K562 (cell line): ENCODE results near the gene METTL24. TPM values are rescaled to one million over a fixed set of nuclear protein-coding genes. Genes with fewer than 3 reads are reported as not detected.

Experiments
- ATAC-seq: fragments of 200-7000 bp; cut with Tn5 transposase; 3 replicates; pipeline ENCODE4 v1.9.1; 2020; ENCODE audit warnings: moderate library complexity
- BruUV-seq: library from RNA; stranded (reverse); fragments of 400-500 nt; replicated peaks from 2 replicates; lab custom pipeline; 2021; lab: Mats Ljungman, UMichigan
- CTCF ChIA-PET: fragments of 300-600 bp; formaldehyde crosslinking; extraction: SDS; loops from one replicate; lab custom pipeline; 2021; ENCODE audit warnings: low intra/inter-chr PET ratio; lab: Yijun Ruan, JAX
- POLR2A ChIA-PET: fragments of 300-600, 350-650 bp; sonication (Branson Sonifier 250); formaldehyde crosslinking; extraction: SDS; loops from one replicate; lab custom pipeline; 2021; ENCODE audit warnings: antibody characterized with exemption, inconsistent platforms; lab: Yijun Ruan, JAX
- DNase-seq, 4 experiments: peaks; one replicate each; pipeline versions ENCODE4 v3.0.0 to v3.0.0-alpha.2; 2011 to 2018; ENCODE audit warnings: low spot score in 3 of 4, mixed read lengths in 3 of 4; ENCODE audit errors: extremely low read depth in 1 of 4
- FAIRE-seq: peaks from 2 replicates; lab custom pipeline; 2011; peaks lifted over from hg19 to GRCh38; lab: Jason Lieb, UNC
- H2AFZ ChIP-seq: 2 replicates; pipeline ENCODE4 v1.6.0; 2011; ENCODE audit warnings: low read depth, low read length, control low read depth, inconsistent platforms
- H3K27ac ChIP-seq: fragments of 200-600 bp; 3 replicates; pipeline ENCODE4 v1.8.0; 2011; ENCODE audit warnings: low read depth, mild to moderate bottlenecking, control low read depth, inconsistent platforms, low read length, moderate library complexity, mixed read lengths; ENCODE audit errors: extremely low read depth
- H3K27me3 ChIP-seq, 2 experiments: fragments of 300-600 bp in 1 of 2; 2 replicates in 1 of 2; 3 replicates in 1 of 2; pipeline versions ENCODE4 v1.6.0 to v1.8.0; 2011; ENCODE audit warnings: inconsistent platforms in 2 of 2, low read length in 2 of 2, mild to moderate bottlenecking in 1 of 2, mixed read lengths in 1 of 2, moderate library complexity in 1 of 2; ENCODE audit not compliant: control insufficient read depth in 2 of 2, insufficient read depth in 2 of 2
- H3K36me3 ChIP-seq: fragments of 300-600 bp; 3 replicates; pipeline ENCODE4 v1.8.0; 2011; ENCODE audit warnings: mild to moderate bottlenecking, low read length, inconsistent platforms; ENCODE audit not compliant: control insufficient read depth, insufficient read depth
- H3K4me1 ChIP-seq, 2 experiments: fragments of 200-600 bp in 1 of 2; replicated peaks in 1 of 2; 2 replicates in 1 of 2; 3 replicates in 1 of 2; pipeline versions ENCODE4 v1.5.1 to v1.8.0; 2011; ENCODE audit warnings: inconsistent platforms in 2 of 2, low read length in 2 of 2, mild to moderate bottlenecking in 1 of 2, mixed read lengths in 1 of 2, moderate library complexity in 1 of 2; ENCODE audit not compliant: control insufficient read depth in 2 of 2, insufficient read depth in 2 of 2
- H3K4me2 ChIP-seq: 2 replicates; pipeline ENCODE4 v1.6.1; 2011; ENCODE audit warnings: low read length, control low read depth, inconsistent platforms, mixed read lengths; ENCODE audit not compliant: insufficient read depth
- H3K4me3 ChIP-seq: fragments of 200-600 bp; sonication (generic), shearing (Covaris generic); 2 replicates; pipeline ENCODE4 v1.5.1; 2016; ENCODE audit warnings: control low read depth, inconsistent platforms
- H3K79me2 ChIP-seq: fragments of 200-600 bp; 3 replicates; pipeline ENCODE4 v1.8.0; 2011; ENCODE audit warnings: low read length, inconsistent platforms; ENCODE audit not compliant: control insufficient read depth, insufficient read depth
- H3K9ac ChIP-seq, 2 experiments: 2 replicates each; pipeline versions ENCODE4 v1.6.0 to v1.6.1; 2011; ENCODE audit warnings: low read depth in 2 of 2, low read length in 2 of 2, control low read depth in 1 of 2, inconsistent platforms in 1 of 2, mild to moderate bottlenecking in 1 of 2, mixed read lengths in 1 of 2; ENCODE audit not compliant: insufficient read depth in 1 of 2
- H3K9me1 ChIP-seq: one replicate; pipeline ENCODE4 v1.6.0; 2011; ENCODE audit warnings: inconsistent platforms, mild to moderate bottlenecking, low read length, moderate library complexity; ENCODE audit not compliant: control insufficient read depth, insufficient read depth
- H3K9me3 ChIP-seq: replicated peaks from 2 replicates; pipeline ENCODE4 v1.5.1; 2011; ENCODE audit warnings: low read depth, low read length, inconsistent platforms; ENCODE audit not compliant: control insufficient read depth, insufficient read depth
- H4K20me1 ChIP-seq: replicated peaks from 2 replicates; pipeline ENCODE4 v1.6.1; 2011; ENCODE audit warnings: low read length, inconsistent platforms, mixed read lengths; ENCODE audit not compliant: control insufficient read depth, insufficient read depth
- FOXJ2 ChIP-seq: fragments of 200-800 bp; sonication (Bioruptor generic); IDR thresholded peaks from 2 replicates; pipeline ENCODE4 v1.6.1; 2016; ENCODE audit warnings: missing genetic modification characterization, missing compliant biosample characterization
- GABPB1 ChIP-seq: sonication (generic); formaldehyde crosslinking; IDR thresholded peaks from 2 replicates; pipeline ENCODE4 v1.8.0; 2022; ENCODE audit warnings: mild to moderate bottlenecking, missing genetic modification reagents
- RNF219 ChIP-seq: fragments of 250-450 bp; sonication (Bioruptor Pico); IDR thresholded peaks from 2 replicates; pipeline ENCODE4 v1.5.0; 2022; ENCODE audit warnings: mild to moderate bottlenecking
- ZNF282 ChIP-seq: sonication (generic); formaldehyde crosslinking; IDR thresholded peaks from 2 replicates; pipeline ENCODE4 v1.8.1; 2023; ENCODE audit warnings: missing genetic modification reagents
- WGBS: fragments of 100-300 bp; shearing (Covaris generic); methylation state at CpG from one replicate; pipeline ENCODE4 v1.1.6; 2016; ENCODE audit warnings: low coverage, mixed read lengths; ENCODE audit not compliant: insufficient coverage; ENCODE audit errors: missing lambda C conversion rate; 5-methylcytosine and 5-hydroxymethylcytosine counted together
- in situ Hi-C: fragments of 300-500 bp; cut with MboI; formaldehyde crosslinking; loops from 4 replicates; pipeline ENCODE4 v1.15.0; 2018; ENCODE audit warnings: inconsistent platforms, mixed read lengths
- intact Hi-C: fragments of 100-400 bp; cut with micrococcal nuclease; formaldehyde crosslinking; loops from 2 replicates; pipeline ENCODE4 v1.14.2; 2022
- polyA plus RNA-seq, 8 experiments: library from polyadenylated mRNA; depleted of rRNA in 4 of 8; stranded (reverse) in 5 of 8; unstranded in 3 of 8; fragments of >200 nt; fragmentation: Nextera tagmentation in 2 of 8; fragmentation: Illumina TruSeq in 1 of 8; extraction: Ambion mirVana in 2 of 8; extraction: Trizol in 1 of 8; gene quantifications; 2 replicates each; pipeline versions ENCODE4 v1.2.1 to v1.2.3, GENCODE V29; 2011 to 2014; ENCODE audit warnings: inconsistent platforms in 1 of 8, missing spikeins in 1 of 8
- total RNA-seq, 7 experiments: library from RNA; depleted of rRNA in 6 of 7; stranded (reverse); fragments of >200 nt in 6 of 7; fragmentation: Illumina TruSeq in 2 of 7; extraction: Trizol in 2 of 7; gene quantifications; 2 replicates each; pipeline versions ENCODE4 v1.2.1 to v1.2.3, GENCODE V29; 2011 to 2021; ENCODE audit warnings: low replicate concordance in 1 of 7

Gene METTL24
- total and polyA plus RNA-seq, 9 of the 15 experiments (the other 6 are each of a cell fraction or from before 2014, with no cell fraction given), result not detected

- ATAC-seq (no peak), FAIRE-seq (no peak), DNase-seq (no peak)
- Histone ChIP-seq H4K20me1 (no peaks in the 10 kb centered on the region), H3K4me2 (no peak overlapping the region), H3K27me3 (peaks cover 0 to 12% of the 10 kb centered on the region in 2 experiments; a peak in 2 of 5 replicates), H3K4me1 (peaks cover 0 to 3% of the 10 kb centered on the region in 2 experiments; a peak in 2 of 5 replicates), H2AFZ (no peak overlapping the region), H3K9me1 (no peaks in the 10 kb centered on the region), H3K4me3 (no peak overlapping the region), H3K27ac (no peak overlapping the region), H3K79me2 (no peaks in the 10 kb centered on the region), H3K9ac (no peak overlapping the region), H3K36me3 (no peaks in the 10 kb centered on the region), H3K9me3 (no peaks in the 10 kb centered on the region)
- no TSS peak for BruUV-seq
- in situ Hi-C loops, result loop anchor here (5.0 to 25.0 kb wide), 4 partner anchors 216 to 853 kb away; partner anchors contain the start of gene WASF1
- ChIA-PET CTCF (interaction anchor here (0.5 to 1.9 kb wide), 8 partner anchors 12 to 863 kb away, joined by 3 to 15 read pairs (median 4); partner anchors contain the start of genes CDC40 and WASF1), POLR2A (interaction anchor here (0.6 kb wide), 2 partner anchors 52 to 712 kb away, joined by 3 read pairs; no protein-coding TSS in a partner anchor)
- intact Hi-C loops, result loop anchor here (1.0 to 10.0 kb wide), 4 partner anchors 353 to 863 kb away; no protein-coding TSS in a partner anchor
- WGBS, result 2% methylated on average over 2 of the region's 2 CpGs
- TF ChIP-seq GABPB1, result no peak
- TF ChIP-seq FOXJ2, result no peak
- no peak for TF ChIP-seq ZNF282 (CRISPR knock-in tag)
- no peak for TF ChIP-seq RNF219 (CRISPR knock-in tag)
Observed at GRCh38 chr6:110390404-110390803, 32.3 kb upstream of the METTL24 start.
